PC-9 (cell line): ENCODE measurements around the gene SDCBP2.

Experiments
- EZH2 ChIP-seq: fragments of 200-600 bp; sonication (generic); IDR thresholded peaks from 2 replicates; pipeline ENCODE4 v1.8.0; 2017; ENCODE audit warnings: antibody characterized with exemption, low read depth
- TF ChIP-seq, protein P1 (sequence below): fragments of 200-600 bp; sonication (generic); conservative IDR thresholded peaks from 2 replicates; pipeline ENCODE4 v1.6.1; 2017; ENCODE audit warnings: mixed run types, antibody characterized with exemption, mild to moderate bottlenecking, moderate library complexity

DNA sequence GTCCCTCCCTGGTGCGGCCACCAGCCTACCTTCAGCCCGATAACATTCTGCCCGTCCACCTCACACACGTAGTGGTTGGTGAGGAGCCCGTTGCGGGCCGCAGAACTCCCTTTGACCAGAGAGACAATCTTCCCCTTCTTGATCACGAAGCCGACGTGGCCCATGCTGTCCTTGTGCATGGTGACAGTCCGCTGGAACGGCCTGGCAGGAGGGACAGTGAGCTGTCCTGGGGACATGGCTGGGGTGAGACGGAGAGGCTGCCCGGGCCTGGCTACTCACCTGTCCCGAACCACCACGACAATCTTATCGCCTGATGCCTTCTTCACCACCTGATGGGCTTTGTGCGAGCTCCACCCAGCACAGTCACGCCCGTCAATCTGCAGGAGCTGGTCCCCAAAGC, 16.6 kb downstream of the SDCBP2 start:
- no peak for TF ChIP-seq EZH2
- TF ChIP-seq, protein P1, sequence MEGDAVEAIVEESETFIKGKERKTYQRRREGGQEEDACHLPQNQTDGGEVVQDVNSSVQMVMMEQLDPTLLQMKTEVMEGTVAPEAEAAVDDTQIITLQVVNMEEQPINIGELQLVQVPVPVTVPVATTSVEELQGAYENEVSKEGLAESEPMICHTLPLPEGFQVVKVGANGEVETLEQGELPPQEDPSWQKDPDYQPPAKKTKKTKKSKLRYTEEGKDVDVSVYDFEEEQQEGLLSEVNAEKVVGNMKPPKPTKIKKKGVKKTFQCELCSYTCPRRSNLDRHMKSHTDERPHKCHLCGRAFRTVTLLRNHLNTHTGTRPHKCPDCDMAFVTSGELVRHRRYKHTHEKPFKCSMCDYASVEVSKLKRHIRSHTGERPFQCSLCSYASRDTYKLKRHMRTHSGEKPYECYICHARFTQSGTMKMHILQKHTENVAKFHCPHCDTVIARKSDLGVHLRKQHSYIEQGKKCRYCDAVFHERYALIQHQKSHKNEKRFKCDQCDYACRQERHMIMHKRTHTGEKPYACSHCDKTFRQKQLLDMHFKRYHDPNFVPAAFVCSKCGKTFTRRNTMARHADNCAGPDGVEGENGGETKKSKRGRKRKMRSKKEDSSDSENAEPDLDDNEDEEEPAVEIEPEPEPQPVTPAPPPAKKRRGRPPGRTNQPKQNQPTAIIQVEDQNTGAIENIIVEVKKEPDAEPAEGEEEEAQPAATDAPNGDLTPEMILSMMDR = no peak
